DND-41 (cell line): ENCODE measurements around the gene NEURL3.

Experiments
- EZH2 ChIP-seq: IDR thresholded peaks from 3 replicates; pipeline ENCODE4 v1.6.1; 2012; ENCODE audit warnings: borderline replicate concordance, low read depth, mild to moderate bottlenecking, moderate library complexity, low read length, inconsistent platforms; ENCODE audit not compliant: severe bottlenecking
- TF ChIP-seq, protein P1 (sequence below): IDR thresholded peaks from 2 replicates; pipeline ENCODE4 v1.5.1; 2012; ENCODE audit warnings: borderline replicate concordance, low read length, moderate library complexity, mild to moderate bottlenecking; ENCODE audit not compliant: poor library complexity, severe bottlenecking; ENCODE audit errors: extremely low read depth

DNA sequence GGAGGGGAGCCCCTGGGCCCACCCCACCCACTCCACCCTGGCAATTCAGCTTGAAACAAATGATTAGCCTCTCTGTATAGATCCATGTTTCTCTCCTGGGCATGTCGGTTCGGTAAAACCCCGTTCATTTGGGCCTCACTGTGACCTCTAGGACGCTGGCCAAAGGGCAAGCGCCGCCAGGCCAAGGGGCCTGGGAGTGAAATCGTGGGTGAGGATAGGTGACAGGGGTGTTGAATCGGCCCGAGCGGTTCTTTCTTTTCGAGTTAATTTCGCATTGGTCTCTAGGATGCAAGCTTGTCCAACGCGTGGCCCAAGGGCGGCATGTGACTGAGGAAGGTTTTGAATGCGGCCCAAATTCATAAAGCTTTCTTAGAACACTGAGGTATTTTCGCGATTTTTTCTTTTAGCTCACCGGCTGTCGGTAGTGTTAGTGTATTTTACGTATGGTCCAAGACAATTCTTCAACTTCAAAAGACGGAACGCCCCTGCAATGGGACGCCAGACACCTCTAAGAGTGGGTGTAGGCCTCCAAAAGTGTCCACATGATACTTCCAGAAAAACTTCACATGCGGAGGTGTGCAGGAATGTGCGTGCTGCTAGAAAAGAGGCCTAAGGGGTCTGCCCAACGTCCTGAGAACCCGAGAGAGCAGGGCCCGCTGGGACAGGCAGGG, 21.6 kb upstream of the NEURL3 start:
- TF ChIP-seq, protein P1, sequence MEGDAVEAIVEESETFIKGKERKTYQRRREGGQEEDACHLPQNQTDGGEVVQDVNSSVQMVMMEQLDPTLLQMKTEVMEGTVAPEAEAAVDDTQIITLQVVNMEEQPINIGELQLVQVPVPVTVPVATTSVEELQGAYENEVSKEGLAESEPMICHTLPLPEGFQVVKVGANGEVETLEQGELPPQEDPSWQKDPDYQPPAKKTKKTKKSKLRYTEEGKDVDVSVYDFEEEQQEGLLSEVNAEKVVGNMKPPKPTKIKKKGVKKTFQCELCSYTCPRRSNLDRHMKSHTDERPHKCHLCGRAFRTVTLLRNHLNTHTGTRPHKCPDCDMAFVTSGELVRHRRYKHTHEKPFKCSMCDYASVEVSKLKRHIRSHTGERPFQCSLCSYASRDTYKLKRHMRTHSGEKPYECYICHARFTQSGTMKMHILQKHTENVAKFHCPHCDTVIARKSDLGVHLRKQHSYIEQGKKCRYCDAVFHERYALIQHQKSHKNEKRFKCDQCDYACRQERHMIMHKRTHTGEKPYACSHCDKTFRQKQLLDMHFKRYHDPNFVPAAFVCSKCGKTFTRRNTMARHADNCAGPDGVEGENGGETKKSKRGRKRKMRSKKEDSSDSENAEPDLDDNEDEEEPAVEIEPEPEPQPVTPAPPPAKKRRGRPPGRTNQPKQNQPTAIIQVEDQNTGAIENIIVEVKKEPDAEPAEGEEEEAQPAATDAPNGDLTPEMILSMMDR: no peak
- no peak for TF ChIP-seq EZH2
